PC-9 (cell line): ENCODE results near the gene NUP214. TPM values are rescaled to one million over a fixed set of nuclear protein-coding genes. Genes with fewer than 3 reads are reported as not detected.

Experiments
- BruUV-seq: library from RNA; stranded (reverse); fragments of 400-500 nt; replicated peaks from 2 replicates; lab custom pipeline; 2021; lab: Mats Ljungman, UMichigan
- CTCF ChIA-PET: fragments of 300-600 bp; sonication (Branson Sonifier 250); formaldehyde crosslinking; loops from one replicate; lab custom pipeline; 2022; ENCODE audit warnings: antibody characterized with exemption; lab: Charles Lee
- POLR2A ChIA-PET: fragments of 300-600 bp; sonication (Branson Sonifier 250); formaldehyde crosslinking; loops from one replicate; lab custom pipeline; 2022; ENCODE audit warnings: antibody characterized with exemption; ENCODE audit not compliant: unreplicated experiment; lab: Charles Lee
- DNase-seq, 2 experiments: peaks; one replicate each; pipeline versions ENCODE4 v3.0.0 to v3.0.0-alpha.2; 2015 to 2022; ENCODE audit warnings: mixed read lengths in 1 of 2
- H2AFZ ChIP-seq: fragments of 200-600 bp; sonication (generic); 2 replicates; pipeline ENCODE4 v1.8.1; 2017; ENCODE audit warnings: antibody characterized with exemption
- H3F3A ChIP-seq: fragments of 200-600 bp; sonication (generic); 2 replicates; pipeline ENCODE4 v1.8.1; 2017; ENCODE audit warnings: antibody characterized with exemption, mild to moderate bottlenecking, low read depth; ENCODE audit not compliant: insufficient read depth
- H3K27ac ChIP-seq: fragments of 200-600 bp; sonication (generic); 2 replicates; pipeline ENCODE4 v1.6.1; 2016; ENCODE audit warnings: mixed run types
- H3K27me3 ChIP-seq: fragments of 200-600 bp; sonication (generic); 2 replicates; pipeline ENCODE4 v1.6.1; 2016; ENCODE audit warnings: low read depth, mixed run types; ENCODE audit not compliant: insufficient read depth
- H3K36me3 ChIP-seq: fragments of 200-600 bp; sonication (generic); 2 replicates; pipeline ENCODE4 v1.6.1; 2016; ENCODE audit warnings: low read depth, mixed run types
- H3K4me1 ChIP-seq: fragments of 200-600 bp; sonication (generic); replicated peaks from 2 replicates; pipeline ENCODE4 v1.6.1; 2016; ENCODE audit warnings: mixed run types; ENCODE audit not compliant: insufficient read depth
- H3K4me2 ChIP-seq: fragments of 200-600 bp; sonication (generic); 2 replicates; pipeline ENCODE4 v1.6.1; 2017; ENCODE audit warnings: mixed run types
- H3K4me3 ChIP-seq: fragments of 200-600 bp; sonication (generic); 2 replicates; pipeline ENCODE4 v1.6.1; 2016; ENCODE audit warnings: mixed run types
- H3K79me2 ChIP-seq: fragments of 200-600 bp; sonication (generic); 2 replicates; pipeline ENCODE4 v1.6.1; 2017; ENCODE audit warnings: low read depth, mixed run types
- H3K9me2 ChIP-seq: fragments of 200-600 bp; sonication (generic); 2 replicates; pipeline ENCODE4 v1.8.1; 2017; ENCODE audit warnings: mild to moderate bottlenecking; ENCODE audit not compliant: insufficient read depth
- H3K9me3 ChIP-seq: fragments of 200-600 bp; sonication (generic); 2 replicates; pipeline ENCODE4 v1.8.1; 2016; ENCODE audit warnings: low read depth; ENCODE audit not compliant: insufficient read depth
- H4K20me1 ChIP-seq: fragments of 200-600 bp; sonication (generic); 2 replicates; pipeline ENCODE4 v1.8.1; 2017; ENCODE audit not compliant: insufficient read depth
- CTCF ChIP-seq: fragments of 200-600 bp; sonication (generic); conservative IDR thresholded peaks from 2 replicates; pipeline ENCODE4 v1.6.1; 2017; ENCODE audit warnings: mixed run types, antibody characterized with exemption, mild to moderate bottlenecking, moderate library complexity
- EZH2 ChIP-seq: fragments of 200-600 bp; sonication (generic); IDR thresholded peaks from 2 replicates; pipeline ENCODE4 v1.8.0; 2017; ENCODE audit warnings: antibody characterized with exemption, low read depth
- intact Hi-C: fragments of 100-400 bp; cut with micrococcal nuclease; formaldehyde crosslinking; loops from one replicate; pipeline ENCODE4 v1.10.0; 2022; ENCODE audit not compliant: unreplicated experiment
- total RNA-seq: library from RNA; stranded (reverse); gene quantifications from 2 replicates; pipeline ENCODE4 v1.2.3, GENCODE V29; 2021

Gene NUP214
- total RNA-seq, 1 experiment from 2014 or later = 59.0 TPM

- H2AFZ ChIP-seq = no peak overlapping the region
- TF ChIP-seq EZH2 (no peak), CTCF (no peak)
- no peak overlapping the region for H3K4me2 ChIP-seq
- H3K9me3 ChIP-seq = no peaks in the 10 kb centered on the region
- peaks cover 10% of the 10 kb centered on the region; the same call in 1 of the 2 replicates for H3F3A ChIP-seq
- no peak for DNase-seq
- ChIA-PET POLR2A (no interaction called here), CTCF (no interaction called here)
- no peaks in the 10 kb centered on the region for H3K36me3 ChIP-seq
- no peak overlapping the region for H3K27ac ChIP-seq
- no peaks in the 10 kb centered on the region for H3K9me2 ChIP-seq
- no peaks in the 10 kb centered on the region for H3K79me2 ChIP-seq
- H4K20me1 ChIP-seq = no peaks in the 10 kb centered on the region
- BruUV-seq = no TSS peak
- H3K4me1 ChIP-seq = peaks cover 19% of the 10 kb centered on the region
- no peak overlapping the region for H3K4me3 ChIP-seq
- intact Hi-C loops = no loop called here
- no peaks in the 10 kb centered on the region for H3K27me3 ChIP-seq
Observed at GRCh38 chr9:131087354-131087893, 38.0 kb upstream of the NUP214 start.

- DNase-seq = no peak
- no peaks in the 10 kb centered on the region for H4K20me1 ChIP-seq
- CTCF ChIA-PET = no interaction called here
- no peaks in the 10 kb centered on the region for H3K9me2 ChIP-seq
- no peak overlapping the region for H3K4me3 ChIP-seq
- intact Hi-C loops = no loop called here
- H3K36me3 ChIP-seq = no peaks in the 10 kb centered on the region
- H3K4me1 ChIP-seq = peaks cover 15% of the 10 kb centered on the region
- no peak overlapping the region for H3K27ac ChIP-seq
- H3K9me3 ChIP-seq = no peaks in the 10 kb centered on the region
- POLR2A ChIA-PET = no interaction called here
- no peaks in the 10 kb centered on the region for H3K27me3 ChIP-seq
- BruUV-seq = no TSS peak
- peaks cover 6% of the 10 kb centered on the region; the same call in 1 of the 2 replicates for H3F3A ChIP-seq
- no peak overlapping the region for H2AFZ ChIP-seq
- TF ChIP-seq EZH2 (no peak), CTCF (no peak)
- no peak overlapping the region for H3K4me2 ChIP-seq
- H3K79me2 ChIP-seq = no peaks in the 10 kb centered on the region
Observed at GRCh38 chr9:131090025-131090787, 35.2 kb upstream of the NUP214 start.

GRCh38 chr9:131091352-131091992 is 33.9 kb upstream of the NUP214 start:
- DNase-seq = no peak
- Histone ChIP-seq H3K9me2 (no peaks in the 10 kb centered on the region), H2AFZ (no peak overlapping the region), H4K20me1 (no peaks in the 10 kb centered on the region), H3K4me1 (peaks cover 20% of the 10 kb centered on the region), H3K79me2 (no peaks in the 10 kb centered on the region), H3K4me3 (no peak overlapping the region), H3K4me2 (no peak overlapping the region), H3K27ac (no peak overlapping the region), H3F3A (peaks cover 9% of the 10 kb centered on the region; the same call in 1 of the 2 replicates), H3K36me3 (no peaks in the 10 kb centered on the region), H3K27me3 (no peaks in the 10 kb centered on the region), H3K9me3 (no peaks in the 10 kb centered on the region)
- TF ChIP-seq CTCF (no peak), EZH2 (no peak)
- no TSS peak for BruUV-seq
- POLR2A ChIA-PET = no interaction called here
- intact Hi-C loops = no loop called here
- CTCF ChIA-PET = no interaction called here
